Gastroesophageal sphincter (tissue), 4 donors: Measurements from ENCODE around the gene SAMM50. TPM values are rescaled to one million over a fixed set of nuclear protein-coding genes. Genes with fewer than 3 reads are reported as not detected.

ENCODE experiments used
- ATAC-seq: fragments of 150-250 bp; one replicate; pipeline ENCODE4 v1.9.1; 2016; ENCODE audit warnings: mild to moderate bottlenecking, moderate library complexity
- H3K27ac ChIP-seq, 4 donors: fragments of 200-600 bp; sonication (generic) in 3 of 4; 1 replicate in 3 of 4; 2 replicates in 1 of 4; pipeline ENCODE4 v1.5.1; 2016 to 2019
- H3K27me3 ChIP-seq: fragments of 200-600 bp; sonication (generic); one replicate; pipeline ENCODE4 v1.5.1; 2019
- H3K36me3 ChIP-seq, 2 donors: fragments of 200-600 bp; sonication (generic); one replicate each; pipeline ENCODE4 v1.5.1; 2019; ENCODE audit warnings: control low read depth in 1 of 2
- H3K4me1 ChIP-seq, 3 donors: fragments of 200-600 bp; sonication (generic); 1 replicate in 2 of 3; 2 replicates in 1 of 3; pipeline ENCODE4 v1.5.1; 2016 to 2019; ENCODE audit warnings: control low read depth in 2 of 3
- H3K4me3 ChIP-seq, 2 donors: fragments of 200-600 bp; sonication (generic); one replicate each; pipeline ENCODE4 v1.5.1; 2019; ENCODE audit warnings: mild to moderate bottlenecking in 1 of 2, moderate library complexity in 1 of 2
- H3K9me3 ChIP-seq, 3 donors: fragments of 200-600 bp; sonication (generic); one replicate each; pipeline ENCODE4 v1.5.1; 2017 to 2019; ENCODE audit warnings: control low read depth in 2 of 3
- CTCF ChIP-seq, 4 experiments: fragments of 200-600 bp in 2 of 4; fragments of 450-650 bp in 2 of 4; sonication (generic) in 1 of 4; IDR thresholded peaks; one replicate each; pipeline ENCODE4 v1.5.1; 2017 to 2019; ENCODE audit warnings: antibody characterized with exemption in 4 of 4, mild to moderate bottlenecking in 2 of 4, moderate library complexity in 2 of 4
- EP300 ChIP-seq: sonication (generic); formaldehyde crosslinking; IDR thresholded peaks from one replicate; pipeline ENCODE4 v1.6.1; 2017; ENCODE audit warnings: antibody characterized with exemption, mild to moderate bottlenecking
- POLR2A ChIP-seq, 2 donors: fragments of 450-650 bp; IDR thresholded peaks; one replicate each; pipeline ENCODE4 v1.6.1; 2017; ENCODE audit warnings: antibody characterized with exemption in 2 of 2, mild to moderate bottlenecking in 2 of 2, moderate library complexity in 1 of 2
- POLR2AphosphoS5 ChIP-seq: sonication (generic); formaldehyde crosslinking; IDR thresholded peaks from one replicate; pipeline ENCODE4 v1.6.1; 2017; ENCODE audit warnings: antibody characterized with exemption
- WGBS, 2 donors: methylation state at CpG; one replicate each; pipeline ENCODE4 v1.1.5; 2018; ENCODE audit warnings: low coverage in 1 of 2; 5-methylcytosine and 5-hydroxymethylcytosine counted together
- total RNA-seq, 4 donors: library from RNA; depleted of rRNA; stranded (reverse); fragments of >200 nt; gene quantifications; one replicate each; pipeline ENCODE4 v1.1.0, GENCODE V29; 2016

The SAMM50 gene
- total RNA-seq, 4 donors from 2014 or later = 19.8 to 33.4 (median 31.6) TPM

- 7 to 66% methylated on average over 3 to 4 of the region's 12 CpGs for WGBS, 2 donors
- Histone ChIP-seq H3K27me3 (peaks cover 38% of the 10 kb centered on the region), H3K4me1 (no peaks in the 10 kb centered on the region), H3K4me3 (no peak overlapping the region), H3K36me3 (no peaks in the 10 kb centered on the region), H3K27ac (no peak overlapping the region), H3K9me3 (peaks cover 0 to 10% (median 0%) of the 10 kb centered on the region in 3 donors)
- ATAC-seq = peak; percentile 46
- TF ChIP-seq POLR2AphosphoS5 (no peak), CTCF (IDR thresholded peaks at IDR 0.05) (peak in 1 of 4 experiments; percentile 48), EP300 (no peak)
Observed at GRCh38 chr22:43945632-43946383, 9.4 kb upstream of the SAMM50 start.

GRCh38 chr22:43946384-43946667 is 8.9 kb upstream of the SAMM50 start:
- no peak for ATAC-seq
- TF ChIP-seq POLR2AphosphoS5 (no peak), EP300 (no peak), POLR2A (IDR thresholded peaks at IDR 0.05) (no peak), CTCF (IDR thresholded peaks at IDR 0.05) (no peak)
- 58% methylated on average over 7 of the region's 7 CpGs; no CpG with 5 or more reads in 1 of the 2 donors for WGBS, 2 donors

GRCh38 chr22:43948836-43949406 is 6.3 kb upstream of the SAMM50 start:
- no peaks in the 10 kb centered on the region for H3K36me3 ChIP-seq
- peaks cover 36% of the 10 kb centered on the region for H3K27me3 ChIP-seq
- H3K4me3 ChIP-seq = no peak overlapping the region
- TF ChIP-seq POLR2A (IDR thresholded peaks at IDR 0.05) (no peak), CTCF (IDR thresholded peaks at IDR 0.05) (no peak), EP300 (no peak), POLR2AphosphoS5 (no peak)
- H3K27ac ChIP-seq = no peak overlapping the region
- H3K4me1 ChIP-seq = no peaks in the 10 kb centered on the region
- WGBS, 2 donors = 76% methylated on average over 9 of the region's 12 CpGs; no CpG with 5 or more reads in 1 of the 2 donors
- ATAC-seq = no peak
- H3K9me3 ChIP-seq = no peaks in the 10 kb centered on the region

More at GRCh38 chr22:43946384-43946667, 8.9 kb upstream of the SAMM50 start:
- peaks cover 0 to 10% (median 0%) of the 10 kb centered on the region in 3 donors for H3K9me3 ChIP-seq
- no peak overlapping the region for H3K27ac ChIP-seq
- no peaks in the 10 kb centered on the region for H3K36me3 ChIP-seq
- peaks cover 39% of the 10 kb centered on the region for H3K27me3 ChIP-seq
- no peaks in the 10 kb centered on the region for H3K4me1 ChIP-seq
- no peak overlapping the region for H3K4me3 ChIP-seq

- no peak overlapping the region for H3K27ac ChIP-seq
- ATAC-seq = no peak
- H3K4me1 ChIP-seq = peaks cover 0 to 17% (median 4%) of the 10 kb centered on the region in 3 donors
- TF ChIP-seq EP300 (no peak), CTCF (IDR thresholded peaks at IDR 0.05) (no peak), POLR2A (IDR thresholded peaks at IDR 0.05) (no peak), POLR2AphosphoS5 (no peak)
- H3K27me3 ChIP-seq = peaks cover 13% of the 10 kb centered on the region
- H3K4me3 ChIP-seq = no peak overlapping the region
- WGBS, 2 donors = 62 to 78% methylated on average over 4 of the region's 5 CpGs
- H3K9me3 ChIP-seq = no peaks in the 10 kb centered on the region
- no peaks in the 10 kb centered on the region for H3K36me3 ChIP-seq
Observed at GRCh38 chr22:43951391-43951790, 3.9 kb upstream of the SAMM50 start.

GRCh38 chr22:43951966-43952365 is 3.3 kb upstream of the SAMM50 start:
- no peak for ATAC-seq
- TF ChIP-seq CTCF (IDR thresholded peaks at IDR 0.05) (no peak), POLR2A (IDR thresholded peaks at IDR 0.05) (no peak), EP300 (no peak), POLR2AphosphoS5 (no peak)
- 51 to 58% methylated on average over 3 of the region's 7 CpGs for whole genome bisulfite sequencing, 2 donors

More at GRCh38 chr22:43951966-43952365, 3.3 kb upstream of the SAMM50 start:
- Histone ChIP-seq H3K27me3 (peaks cover 13% of the 10 kb centered on the region), H3K9me3 (no peaks in the 10 kb centered on the region), H3K4me3 (no peak overlapping the region), H3K4me1 (peaks cover 0 to 22% (median 8%) of the 10 kb centered on the region in 3 donors), H3K36me3 (no peaks in the 10 kb centered on the region), H3K27ac (no peak overlapping the region)
